GM18505 (cell line): ENCODE results near the gene SFMBT1.

ENCODE experiments used
- ATAC-seq: cut with Tn5 transposase; IDR thresholded peaks from one replicate; pipeline ENCODE4 v1.9.1; 2021; ENCODE audit not compliant: unreplicated experiment
- POLR2A ChIP-seq: IDR thresholded peaks from 4 replicates; pipeline ENCODE4 v1.6.1; 2011; ENCODE audit warnings: borderline replicate concordance; ENCODE audit not compliant: insufficient read depth, insufficient read length; ENCODE audit errors: extremely low read depth

The SFMBT1 gene

DNA sequence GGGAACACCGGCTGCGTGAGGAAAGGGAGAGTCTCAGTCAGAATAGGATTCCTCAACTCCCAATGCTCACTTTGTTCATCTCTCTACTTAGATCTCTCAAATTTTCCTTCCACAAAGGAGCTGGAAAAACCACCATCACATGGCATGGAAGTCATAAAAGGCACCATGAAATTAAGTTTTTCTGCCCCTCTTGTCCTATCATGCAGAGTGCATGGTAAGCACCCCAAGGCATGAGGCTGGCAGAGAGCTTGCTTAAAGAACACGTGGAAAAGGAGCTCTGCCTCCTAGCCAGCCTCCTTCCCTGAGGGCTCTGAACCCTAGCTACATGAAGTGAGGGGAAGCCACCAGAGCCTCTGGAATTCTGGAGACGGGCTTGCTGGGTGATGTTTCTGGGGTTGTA is 166.3 kb downstream of the SFMBT1 start:
- no peak for ATAC-seq
- TF ChIP-seq POLR2A, result no peak

DNA sequence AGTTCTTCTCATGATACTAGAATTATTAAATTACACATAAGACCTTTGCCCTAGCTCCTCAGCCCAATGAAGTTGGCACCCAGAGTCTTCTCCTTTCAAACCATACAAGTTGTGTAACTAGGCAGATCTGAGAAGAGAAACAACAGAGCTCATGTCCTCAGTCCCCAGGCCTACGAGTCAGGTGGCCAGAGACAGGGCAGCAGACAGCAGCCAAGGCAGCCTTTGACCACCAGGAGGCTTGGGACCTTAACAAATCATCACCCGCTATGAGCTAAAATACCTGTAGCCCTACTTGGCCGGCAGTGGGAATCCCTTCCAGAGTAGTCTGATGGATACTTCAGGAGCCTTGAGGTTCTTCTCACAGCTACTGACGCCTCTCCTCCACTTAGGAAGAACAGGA is 166.8 kb downstream of the SFMBT1 start:
- no peak for TF ChIP-seq POLR2A
- ATAC-seq, result no peak

DNA sequence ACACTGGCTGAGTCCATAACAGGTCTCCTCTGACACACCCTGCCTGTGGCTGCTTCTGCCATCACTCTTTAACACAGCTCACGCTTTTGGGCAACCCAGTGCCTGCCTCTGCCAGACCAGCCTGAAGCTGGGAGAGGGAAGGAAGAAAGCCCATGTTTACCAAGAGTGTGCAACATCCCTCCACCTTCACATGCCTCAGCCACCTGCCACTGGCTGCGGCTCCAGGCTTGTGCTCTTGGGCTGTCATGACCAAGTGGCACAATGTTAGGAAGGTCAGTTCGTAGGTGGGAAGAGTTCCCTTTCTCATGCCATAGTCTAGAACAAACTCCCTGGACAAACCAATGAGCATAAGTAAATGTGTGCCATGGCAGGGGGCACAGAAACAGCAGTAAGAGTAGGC is 168.8 kb downstream of the SFMBT1 start:
- ATAC-seq, result no peak
- TF ChIP-seq POLR2A, result no peak

DNA sequence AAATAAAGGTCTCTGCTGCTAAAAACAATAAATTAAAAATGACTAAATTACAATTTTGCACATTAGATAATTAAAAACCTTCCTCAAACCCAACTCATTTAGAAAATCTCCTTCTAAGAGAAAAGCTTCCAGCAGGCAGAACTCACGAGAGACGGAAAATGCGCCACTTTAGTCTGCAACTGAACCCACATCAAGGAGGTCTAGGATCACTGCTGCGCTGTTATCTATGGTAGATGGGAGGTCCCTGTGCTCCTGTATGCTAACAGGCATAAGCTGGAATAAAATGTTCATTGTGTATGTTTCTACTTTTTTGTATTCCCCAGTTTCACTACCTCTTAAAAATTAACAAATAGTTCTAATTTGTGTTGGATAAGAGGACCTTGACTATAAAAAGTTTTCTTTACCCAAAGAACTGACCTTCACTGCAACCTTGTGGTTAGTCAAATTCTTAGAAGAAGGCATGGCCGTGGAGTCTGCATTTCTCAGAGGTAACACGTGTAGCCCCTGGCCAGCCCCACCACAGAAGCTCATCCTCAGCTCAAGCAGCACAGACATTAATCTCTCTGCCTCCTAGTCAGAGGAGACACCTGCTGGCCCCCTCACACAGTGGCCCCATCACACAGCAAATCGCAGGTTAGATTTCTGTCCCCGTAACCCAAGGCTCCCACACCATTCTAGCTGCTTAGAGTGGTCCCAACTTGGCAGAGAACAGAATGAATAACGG is 170.8 kb downstream of the SFMBT1 start:
- no peak for ATAC-seq
- no peak for TF ChIP-seq POLR2A

DNA sequence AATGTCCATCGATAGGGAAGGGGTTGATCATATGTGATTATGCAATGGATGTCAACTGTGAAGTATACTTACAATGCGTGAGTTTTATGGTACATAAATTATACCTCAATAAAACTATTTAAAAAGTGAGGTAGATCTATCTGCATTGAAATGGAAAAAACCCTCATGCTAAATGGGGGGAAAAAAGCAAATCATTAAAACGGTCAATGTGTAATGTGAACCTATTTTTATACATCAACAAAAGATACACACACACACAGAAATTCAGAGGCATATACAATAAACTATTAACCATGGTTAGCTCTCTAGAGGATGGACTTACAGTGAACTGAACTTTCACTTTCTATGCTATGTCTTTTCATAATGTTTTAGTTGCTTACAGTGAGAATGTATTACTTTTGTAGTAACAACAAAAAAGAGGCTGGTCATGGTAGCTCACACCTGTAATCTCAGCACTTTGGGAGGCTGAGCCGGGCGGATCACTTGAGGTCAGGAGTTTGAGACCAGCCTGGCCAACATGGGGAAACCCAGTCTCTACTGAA is 171.6 kb downstream of the SFMBT1 start:
- ATAC-seq, result no peak
- no peak for TF ChIP-seq POLR2A

DNA sequence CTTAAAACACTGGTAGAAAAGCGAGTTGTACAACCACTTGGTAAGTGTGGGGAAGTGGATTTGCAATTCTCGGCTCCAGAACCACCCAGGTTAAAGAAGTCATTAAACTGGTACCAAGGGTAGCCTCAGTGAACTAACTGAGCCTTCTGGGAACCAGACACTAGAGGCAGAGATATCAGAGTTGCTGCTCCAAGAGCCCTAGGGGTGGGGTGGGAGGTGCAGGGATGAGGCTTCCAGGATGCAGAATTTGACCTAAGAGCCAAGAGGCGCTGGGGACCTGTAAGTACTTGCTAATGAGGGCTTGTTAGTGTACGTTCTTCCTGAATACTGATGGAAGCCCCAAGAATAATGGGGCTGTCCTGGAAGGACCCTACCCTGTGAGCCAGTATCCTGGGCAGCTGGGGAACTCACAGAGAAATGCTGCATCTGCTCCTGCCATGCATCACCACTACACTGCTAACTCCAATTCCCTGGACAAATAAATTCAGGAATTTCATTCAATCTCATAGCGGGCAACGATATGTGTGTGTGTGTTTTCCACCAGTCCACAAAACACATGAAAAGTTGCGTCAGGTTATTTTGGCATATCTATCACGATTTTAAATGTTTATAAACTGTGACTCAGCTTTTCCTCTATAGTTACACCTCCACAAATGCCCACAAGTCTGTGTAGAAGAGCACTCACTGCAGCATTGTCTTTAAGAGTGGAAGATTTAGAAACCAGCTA is 172.3 kb downstream of the SFMBT1 start:
- ATAC-seq, result no peak
- TF ChIP-seq POLR2A, result no peak

DNA sequence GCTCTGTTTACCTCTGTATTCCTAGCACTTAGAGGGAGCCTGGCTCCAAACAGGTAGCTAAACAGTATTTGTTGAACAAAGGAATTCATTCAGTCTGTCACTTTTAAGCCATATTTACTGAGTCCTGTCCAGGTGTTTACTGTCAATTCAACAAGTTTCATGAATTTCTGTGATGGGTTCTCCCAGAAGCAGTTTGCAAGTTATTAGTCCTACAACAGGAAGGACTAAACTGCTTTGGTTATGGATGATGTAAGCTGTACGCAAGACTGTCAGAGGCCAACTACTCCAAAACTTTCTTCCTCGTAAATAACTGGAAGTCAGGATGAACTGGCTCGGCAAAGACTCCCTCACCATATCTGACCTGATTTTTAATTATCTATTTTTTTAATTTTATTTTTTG is 173.6 kb downstream of the SFMBT1 start:
- no peak for ATAC-seq

DNA sequence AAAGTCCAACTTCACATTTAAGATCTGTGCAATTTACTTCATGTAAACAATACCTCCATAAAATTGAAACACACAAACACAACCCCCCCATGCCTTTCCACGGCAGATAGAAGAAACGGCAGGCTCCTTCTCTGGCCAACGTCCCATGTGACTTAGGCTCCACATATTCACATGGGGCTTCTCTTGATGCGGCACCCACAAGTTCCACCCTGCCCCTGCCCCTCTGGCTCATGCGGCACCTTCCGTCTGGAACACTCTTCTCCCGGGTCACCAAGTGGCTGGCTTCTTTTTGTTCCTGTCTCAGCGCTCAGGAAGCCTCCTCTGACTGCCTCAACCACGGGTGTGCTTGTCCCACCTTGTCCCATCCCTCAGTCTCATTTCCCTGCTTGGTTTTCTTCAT is 174.1 kb downstream of the SFMBT1 start:
- TF ChIP-seq POLR2A, result no peak
- ATAC-seq, result no peak

More for the DNA sequence above, 173.6 kb downstream of the SFMBT1 start:
- no peak for TF ChIP-seq POLR2A

DNA sequence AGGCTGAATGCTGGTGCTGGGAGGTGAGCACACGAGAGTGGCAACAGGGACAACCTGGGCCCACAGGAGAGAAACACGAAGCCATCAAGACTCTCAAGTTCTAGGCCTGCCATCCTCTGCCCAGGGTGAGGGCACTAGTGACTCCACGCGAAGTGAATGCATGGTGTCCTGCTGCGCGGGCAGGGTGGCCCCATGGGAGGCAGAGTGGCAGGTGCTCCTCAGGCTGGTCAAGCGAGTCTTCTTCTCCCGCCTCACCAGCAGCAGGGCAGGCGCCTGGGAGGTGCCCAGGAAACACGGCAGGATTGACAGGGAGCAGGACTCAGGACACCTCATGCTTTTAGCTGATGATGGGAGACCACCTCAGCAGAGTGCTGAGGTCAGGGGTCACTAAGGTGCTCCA is 175.4 kb downstream of the SFMBT1 start:
- TF ChIP-seq POLR2A, result no peak
- ATAC-seq, result no peak

DNA sequence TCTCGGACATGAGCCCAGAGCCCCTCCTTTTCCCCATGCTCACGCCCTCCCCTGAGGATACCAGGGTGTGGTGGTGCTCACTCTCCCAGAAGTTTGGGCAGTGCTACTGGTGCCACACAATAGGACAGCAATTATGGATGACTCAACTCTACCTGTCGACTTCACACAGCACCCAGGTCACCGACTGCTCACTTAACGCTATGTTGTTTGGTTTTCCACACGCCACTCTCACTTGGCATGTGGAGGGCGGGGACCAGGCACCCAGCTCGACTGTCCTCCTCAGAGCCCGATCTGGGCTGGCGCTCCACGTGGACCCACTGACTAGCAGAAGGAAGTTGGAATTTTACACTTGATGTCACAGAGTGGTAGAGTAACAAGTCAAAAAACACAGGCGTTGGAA is 179.4 kb downstream of the SFMBT1 start:
- no peak for TF ChIP-seq POLR2A
- no peak for ATAC-seq

DNA sequence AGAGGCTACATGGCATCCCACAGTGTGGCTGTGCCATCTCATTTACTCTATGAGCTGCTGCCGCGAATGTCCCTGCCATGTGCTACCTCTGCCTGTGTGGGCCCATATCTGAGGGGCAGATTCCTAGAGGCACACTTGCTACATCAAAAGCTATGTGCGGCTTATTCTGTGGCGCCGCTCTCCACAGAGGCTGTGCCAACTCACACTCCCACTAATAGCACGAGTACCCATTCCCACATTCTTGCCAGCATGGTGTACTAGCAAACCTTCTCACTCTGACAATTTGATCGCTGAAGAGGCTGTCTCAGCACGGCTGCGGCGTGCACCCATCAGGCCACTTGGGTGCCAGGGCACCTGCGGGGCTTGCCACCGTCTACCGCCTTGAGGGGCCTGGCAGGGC is 179.9 kb downstream of the SFMBT1 start:
- ATAC-seq, result no peak
- no peak for TF ChIP-seq POLR2A

DNA sequence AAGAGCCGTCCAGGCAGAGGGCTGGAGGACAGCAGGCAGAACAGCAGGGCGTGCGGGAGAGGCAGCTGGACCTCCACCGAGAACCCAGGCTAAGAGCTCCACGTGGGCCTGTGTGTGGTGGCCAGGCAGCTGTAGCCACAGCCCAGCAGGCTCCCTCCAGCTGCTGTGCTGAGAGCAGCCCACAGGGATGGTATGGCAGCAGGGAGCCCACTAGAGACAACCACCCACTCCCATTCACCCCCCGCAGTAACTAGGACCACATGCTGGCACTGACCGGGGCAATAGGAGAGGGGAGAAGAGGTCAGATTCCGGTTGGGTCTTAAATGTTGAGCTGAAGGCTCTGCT is 185.5 kb downstream of the SFMBT1 start:
- TF ChIP-seq POLR2A, result no peak
- no peak for ATAC-seq

DNA sequence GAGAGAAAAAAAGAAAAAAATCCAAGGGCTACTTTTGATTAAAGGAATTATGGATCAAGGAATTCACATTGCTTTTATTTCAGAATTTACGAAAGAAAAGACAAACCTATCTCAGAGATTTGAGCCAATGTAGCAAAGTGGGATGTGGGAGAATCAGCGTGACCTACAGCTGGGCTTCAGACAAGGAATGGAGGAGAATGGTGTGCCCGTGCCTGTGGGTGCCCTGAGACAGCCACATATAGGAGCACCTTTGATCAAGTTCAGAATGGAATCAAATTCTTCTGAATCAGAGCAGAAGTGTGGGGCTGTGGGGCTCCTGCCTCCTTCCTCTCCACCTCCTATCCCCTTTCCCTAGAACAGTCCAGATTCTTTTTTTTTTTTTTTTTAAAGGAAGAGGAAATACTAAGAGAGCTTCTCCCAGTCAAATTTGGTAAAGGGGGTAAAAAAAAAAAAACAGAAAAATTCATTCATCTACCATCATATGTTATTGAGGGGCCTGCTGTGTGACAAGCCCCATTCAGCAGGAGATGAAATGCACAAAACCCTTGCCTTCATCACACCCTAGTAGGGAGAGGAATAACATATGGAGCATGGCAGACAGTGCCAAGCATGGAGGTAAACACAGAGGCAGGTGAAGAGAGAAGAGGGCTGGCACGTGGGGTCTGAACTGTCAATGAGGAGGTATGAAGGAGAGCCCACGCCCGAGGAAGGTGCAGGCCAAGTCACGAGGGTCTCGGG is 186.0 kb downstream of the SFMBT1 start:
- ATAC-seq, result no peak
- no peak for TF ChIP-seq POLR2A

DNA sequence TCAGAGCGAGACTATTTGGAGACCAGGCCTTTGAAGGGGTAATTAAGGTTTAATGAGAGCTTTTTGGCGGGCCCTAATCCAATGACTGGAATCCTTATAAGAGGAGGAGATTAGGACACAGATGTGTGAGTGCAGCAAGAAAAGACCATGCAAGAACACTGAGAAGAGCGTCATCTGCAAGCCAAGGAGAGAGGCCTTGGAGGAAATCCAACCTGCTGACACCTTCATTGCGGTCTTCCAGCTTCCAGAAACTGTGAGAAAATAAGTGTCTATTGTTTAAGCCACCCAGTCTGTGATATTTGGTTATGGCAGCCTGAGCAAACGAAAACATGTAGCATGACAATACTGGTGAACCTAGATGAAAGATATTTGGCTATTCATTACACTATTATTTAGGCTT is 188.0 kb downstream of the SFMBT1 start:
- ATAC-seq, result no peak
- TF ChIP-seq POLR2A, result no peak

DNA sequence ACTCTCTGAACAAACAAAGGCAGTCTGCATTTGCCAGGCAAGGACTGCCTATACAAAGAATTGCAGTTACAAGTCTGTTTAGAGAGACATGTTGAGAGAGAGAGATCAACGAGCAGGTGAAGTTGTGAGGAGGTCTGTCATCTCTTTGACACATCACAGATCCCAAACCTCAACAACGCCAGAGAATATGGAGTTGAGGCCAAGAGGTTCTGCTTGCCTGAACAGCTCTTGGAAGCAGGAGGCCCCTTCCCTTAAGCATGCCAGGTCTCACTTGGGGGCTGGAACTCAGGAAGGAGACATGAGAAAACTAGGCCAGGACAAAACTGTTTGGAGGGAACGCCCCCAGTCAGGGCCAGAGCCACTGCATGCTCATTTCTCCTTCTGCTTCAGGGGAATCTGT is 188.7 kb downstream of the SFMBT1 start:
- ATAC-seq, result no peak
- TF ChIP-seq POLR2A, result no peak

DNA sequence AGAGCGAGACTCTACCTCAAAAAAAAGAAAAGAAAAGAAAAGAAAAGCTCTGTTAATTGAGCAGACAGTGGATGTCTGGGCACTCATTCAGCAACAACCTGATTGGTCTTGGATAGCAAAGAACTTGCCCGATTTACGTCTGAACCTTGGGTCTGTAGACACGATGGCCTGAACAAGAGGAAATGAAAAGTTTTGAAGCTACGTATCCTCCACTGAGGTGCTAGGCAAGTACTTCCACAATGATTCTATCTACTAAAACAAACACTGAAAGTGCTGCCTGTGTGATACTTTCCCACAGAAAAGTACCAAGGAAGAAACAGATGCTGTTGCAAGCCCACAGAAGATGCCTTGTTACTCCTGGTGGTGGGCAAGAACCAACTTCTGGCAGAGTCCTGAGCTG is 189.2 kb downstream of the SFMBT1 start:
- no peak for TF ChIP-seq POLR2A
- ATAC-seq, result no peak
